GM19239 (cell line): ENCODE results near the gene DMXL1.
"Not testable (repeated sequence)": the region's sequence is repeated elsewhere in the genome, so short reads cannot be mapped to it uniquely, and the experiment has no call there.

Source experiments
- DNase-seq: peaks from one replicate; pipeline ENCODE4 v3.0.0; 2011; ENCODE audit warnings: low spot score; ENCODE audit not compliant: insufficient read length
- FAIRE-seq: peaks from 2 replicates; lab custom pipeline; 2011; peaks lifted over from hg19 to GRCh38; lab: Jason Lieb, UNC

Gene DMXL1

GRCh38 chr5:119190470-119191095 is 119.7 kb downstream of the DMXL1 start:
- no peak for FAIRE-seq
- no peak for DNase-seq

DNA sequence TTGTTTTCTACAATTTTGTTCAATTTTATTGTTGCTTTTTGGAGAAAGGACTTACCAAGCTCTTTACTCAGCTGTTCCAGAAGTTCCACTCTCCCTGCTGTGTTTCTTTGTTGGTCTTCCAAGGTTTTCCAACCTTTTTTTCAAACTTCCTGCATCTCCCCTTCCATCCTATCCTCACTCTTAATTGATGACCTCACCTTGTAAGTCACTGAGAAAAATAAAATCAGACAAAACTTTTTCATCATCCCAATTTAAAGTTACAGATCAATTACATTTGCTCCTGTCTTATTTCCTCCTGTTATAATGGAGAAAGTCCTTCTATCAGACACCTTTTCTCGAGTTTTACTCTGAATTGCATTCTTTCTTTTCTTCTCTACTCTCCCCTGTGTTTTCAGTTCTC is 121.1 kb downstream of the DMXL1 start:
- DNase-seq (no peak), FAIRE-seq (no peak)

DNA sequence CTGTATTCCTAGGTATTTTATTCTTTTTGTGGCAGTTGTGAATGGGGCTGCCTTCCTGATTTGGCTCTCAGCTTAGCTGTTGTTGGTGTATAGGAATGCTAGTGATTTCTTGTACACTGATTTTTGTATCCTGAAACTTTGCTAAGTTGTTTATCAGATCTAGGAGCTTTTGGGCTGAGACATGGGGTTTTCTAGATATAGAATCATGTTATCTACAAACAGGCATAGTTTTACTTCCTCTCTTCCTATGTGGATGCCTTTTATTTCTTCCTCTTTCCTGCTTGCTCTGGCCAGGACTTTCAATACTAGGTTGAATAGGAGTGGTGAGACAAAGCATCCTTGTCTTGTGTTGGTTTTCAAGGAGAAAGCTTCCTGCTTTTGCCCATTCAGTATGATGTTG is 129.9 kb downstream of the DMXL1 start:
- no peak for FAIRE-seq

DNA sequence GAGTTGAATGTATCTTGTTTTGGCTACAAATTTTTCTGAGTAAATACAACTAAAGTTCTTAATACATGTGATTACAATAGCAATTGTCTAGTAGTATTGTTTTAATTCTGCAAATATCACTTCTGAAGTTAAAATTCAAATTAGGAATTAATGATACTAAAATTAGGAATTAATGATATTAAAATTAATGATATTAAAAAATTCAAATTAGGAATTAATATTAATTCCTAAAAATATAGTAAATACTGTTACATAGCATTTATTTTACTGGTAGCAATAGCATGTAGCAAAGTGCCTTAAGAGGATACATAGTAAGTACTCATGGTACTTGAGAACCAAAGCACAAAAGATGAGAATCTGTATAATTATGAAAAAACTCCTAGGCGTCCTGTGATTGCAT is 136.2 kb downstream of the DMXL1 start:
- no peak for DNase-seq
- no peak for FAIRE-seq

More for the DNA sequence above, 129.9 kb downstream of the DMXL1 start:
- DNase-seq: no peak

DNA sequence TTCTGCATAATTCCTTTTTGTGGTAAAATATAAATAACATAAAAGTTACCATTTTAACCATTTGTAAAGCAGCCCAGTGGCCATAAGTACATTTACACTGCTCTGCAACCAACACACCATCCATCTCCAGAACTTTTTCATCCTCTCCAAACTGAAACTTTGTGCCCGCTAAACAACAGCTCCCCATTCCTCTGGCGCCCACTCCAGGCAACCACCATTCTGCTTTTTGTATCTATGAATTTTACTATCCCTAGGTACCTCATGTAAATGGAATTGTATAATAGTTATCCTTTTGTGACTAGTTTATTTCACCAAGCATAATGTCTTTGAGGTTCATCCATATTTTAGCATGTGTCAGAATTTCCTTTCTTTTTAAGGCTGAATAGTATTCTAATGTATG is 141.1 kb downstream of the DMXL1 start:
- FAIRE-seq: no peak

DNA sequence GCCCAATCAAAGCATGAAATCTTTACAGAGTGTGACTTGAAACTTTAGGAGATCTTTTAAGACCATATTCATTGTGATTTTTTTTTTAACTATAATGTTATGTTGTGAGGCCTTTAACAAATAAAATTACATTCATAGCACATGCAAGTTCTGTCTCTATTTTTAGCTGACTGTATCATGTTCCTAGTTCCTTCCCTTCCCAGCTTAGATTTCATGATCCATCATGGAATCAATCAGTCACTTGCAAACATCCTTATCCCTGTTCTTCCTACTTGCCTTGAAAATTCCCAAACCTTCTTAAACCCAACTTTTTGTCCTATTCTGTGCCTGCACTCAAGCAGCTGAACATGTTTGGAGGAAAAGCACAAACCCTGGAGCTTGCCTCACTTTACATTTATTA is 141.8 kb downstream of the DMXL1 start:
- no peak for DNase-seq
- peak; percentile 47 for FAIRE-seq

More for the DNA sequence above, 141.1 kb downstream of the DMXL1 start:
- DNase-seq: no peak

DNA sequence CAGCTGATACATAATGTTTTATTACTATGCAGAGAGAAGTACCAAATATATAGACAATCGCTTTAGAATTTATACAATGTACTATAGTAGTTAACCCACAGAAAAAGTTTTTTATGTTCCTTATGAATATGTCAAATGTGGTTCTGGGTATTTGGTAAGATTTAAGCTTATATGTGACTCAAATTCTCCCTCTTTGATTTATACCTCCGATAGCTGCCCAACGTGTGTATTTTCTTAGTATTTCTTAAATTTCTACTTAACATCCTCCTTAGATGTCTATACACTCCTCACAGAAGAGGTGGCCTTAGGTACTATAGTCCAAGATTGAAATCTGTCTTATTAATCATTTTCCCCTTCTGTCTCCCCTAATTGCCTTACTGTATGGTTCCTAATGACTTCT is 146.3 kb downstream of the DMXL1 start:
- no peak for FAIRE-seq
- DNase-seq: no peak

DNA sequence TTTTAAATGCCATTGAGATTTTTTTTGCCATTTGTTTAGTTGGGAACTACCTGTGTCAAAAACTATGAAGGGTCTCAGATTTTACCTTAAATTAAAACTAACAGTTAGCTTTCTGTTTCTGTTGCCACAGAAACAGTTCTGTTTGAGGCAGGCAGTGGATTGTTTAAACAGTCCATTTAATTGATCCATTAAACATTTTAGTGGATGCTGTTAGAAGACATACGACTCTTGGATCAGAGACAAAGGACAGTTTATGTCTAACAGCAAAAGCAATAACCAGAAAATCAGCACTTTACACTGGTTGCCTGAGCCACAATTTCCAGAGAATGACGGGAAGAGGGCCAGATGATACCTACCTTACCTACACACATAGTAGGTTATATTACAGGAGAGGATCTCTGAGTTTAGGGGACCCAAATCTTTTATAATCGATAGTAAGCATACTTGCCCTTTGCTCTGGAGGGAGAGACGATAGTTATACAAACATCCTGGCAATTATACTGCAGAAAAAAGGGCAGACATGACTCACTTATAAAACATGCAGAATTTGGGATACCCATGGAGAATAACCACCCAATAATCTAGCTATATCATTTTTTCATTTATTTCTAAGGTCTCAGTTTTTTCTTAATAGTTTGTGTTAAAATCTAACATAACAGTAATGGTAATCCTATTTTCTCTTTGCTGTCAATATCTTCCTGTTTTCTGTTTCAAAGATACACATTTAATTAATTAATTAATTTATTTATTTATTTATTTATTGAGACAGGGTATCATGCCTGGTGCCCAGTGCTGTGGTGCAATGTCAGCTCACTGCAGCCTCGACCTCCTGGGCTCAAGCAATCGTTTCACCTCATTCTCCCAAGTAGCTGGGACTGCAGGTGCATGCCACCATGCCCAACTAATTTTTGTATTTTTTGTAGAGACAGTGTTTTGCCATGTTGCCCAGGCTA is 148.2 kb downstream of the DMXL1 start:
- DNase-seq: no peak
- FAIRE-seq: no peak

- peak; percentile 64 for FAIRE-seq
These were observed 149.8 kb downstream of the DMXL1 start for GRCh38 chr5:119220576-119221197.

DNA sequence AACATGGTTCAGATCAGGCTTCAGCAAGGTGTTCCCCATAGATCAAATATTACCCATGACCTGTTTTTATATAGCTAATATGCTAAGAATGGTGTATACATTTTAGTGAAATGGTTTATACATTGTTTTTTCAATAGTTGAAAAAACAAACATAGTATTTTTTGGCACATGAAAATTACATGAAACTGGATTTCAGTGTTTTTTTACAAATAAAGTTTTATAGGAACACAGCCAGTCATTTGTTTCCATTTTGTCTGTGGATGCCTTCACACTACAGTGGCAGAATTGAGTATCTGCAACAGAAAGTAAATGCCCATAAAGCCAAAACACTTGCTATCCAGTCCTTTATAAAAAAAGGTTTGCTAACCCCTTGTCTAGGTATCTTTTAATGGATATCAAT is 150.4 kb downstream of the DMXL1 start:
- no peak for DNase-seq
- no peak for FAIRE-seq

More at GRCh38 chr5:119220576-119221197, 149.8 kb downstream of the DMXL1 start:
- DNase-seq: no peak

DNA sequence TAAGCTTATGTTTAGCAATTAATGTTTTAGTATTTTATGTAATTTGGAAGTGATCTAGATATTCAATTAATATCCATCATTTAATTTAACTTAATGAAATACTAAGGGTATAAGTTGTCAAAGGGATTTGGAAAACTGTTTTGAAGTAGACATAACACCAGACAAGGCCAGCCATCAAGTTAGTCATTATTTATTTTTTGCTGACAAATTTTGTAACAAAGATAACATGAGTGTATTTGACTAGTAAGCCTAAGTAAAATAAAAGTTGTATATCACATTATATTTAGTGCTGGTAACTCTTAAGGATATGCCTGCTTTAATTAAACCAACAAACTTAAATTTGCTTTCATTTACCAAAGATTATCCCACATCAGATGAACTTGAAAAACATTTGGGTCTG is 159.1 kb downstream of the DMXL1 start:
- no peak for FAIRE-seq

DNA sequence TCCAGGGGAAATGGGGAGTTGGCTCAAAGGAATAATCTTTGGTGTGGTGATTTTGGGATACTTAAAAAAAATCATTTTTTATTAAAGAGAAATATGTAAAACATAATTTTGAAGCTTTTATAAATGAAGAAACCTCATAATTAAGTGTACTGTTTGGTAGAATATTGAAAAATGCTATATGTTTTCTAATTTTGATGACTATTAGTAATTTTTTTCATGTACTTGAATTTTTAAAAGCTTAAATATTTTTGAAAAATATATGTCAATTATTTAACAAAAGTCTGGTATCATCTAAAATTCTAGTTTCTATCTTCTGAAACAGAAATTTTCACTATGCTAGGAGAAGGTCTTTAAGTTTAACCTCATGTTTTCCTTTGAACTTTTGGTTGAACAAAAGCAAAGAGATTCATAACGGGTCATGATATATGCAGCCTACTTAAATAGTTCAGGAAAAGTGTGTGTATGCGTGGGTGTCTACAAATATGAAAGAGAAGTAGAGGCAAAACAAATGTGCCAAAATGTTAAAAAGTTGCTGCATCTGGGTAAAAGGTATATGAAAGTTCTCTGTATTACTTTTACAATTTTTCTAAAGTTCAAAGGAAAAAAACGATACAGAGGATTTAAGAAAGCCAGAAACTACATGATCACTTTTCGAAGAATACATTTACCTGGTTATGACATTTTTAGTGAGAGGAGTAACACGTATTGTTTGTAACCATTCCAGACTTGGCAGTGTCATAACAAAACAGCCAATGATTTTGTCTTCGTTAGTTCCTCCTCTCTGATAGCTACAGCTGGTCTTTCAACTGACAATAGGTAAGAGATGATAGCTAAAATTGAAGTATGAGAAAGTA is 167.6 kb downstream of the DMXL1 start:
- FAIRE-seq: no peak
- DNase-seq: no peak

More for the DNA sequence above, 159.1 kb downstream of the DMXL1 start:
- no peak for DNase-seq

- no peak for DNase-seq
- no peak for FAIRE-seq
These were observed 168.2 kb downstream of the DMXL1 start for GRCh38 chr5:119239119-119239417.

GRCh38 chr5:119239826-119240225 is 168.9 kb downstream of the DMXL1 start:
- not testable (repeated sequence) for FAIRE-seq, DNase-seq

GRCh38 chr5:119243888-119244287 is 173.0 kb downstream of the DMXL1 start:
- FAIRE-seq: no peak
- DNase-seq: no peak

- DNase-seq (no peak), FAIRE-seq (no peak)
These were observed 180.3 kb downstream of the DMXL1 start for GRCh38 chr5:119250946-119251901.

- no peak for DNase-seq
These were observed 184.9 kb downstream of the DMXL1 start for GRCh38 chr5:119255571-119256356.

GRCh38 chr5:119257613-119258012 is 186.7 kb downstream of the DMXL1 start:
- no peak for FAIRE-seq
- DNase-seq: no peak

More at GRCh38 chr5:119255571-119256356, 184.9 kb downstream of the DMXL1 start:
- FAIRE-seq: no peak
